AG10803 (cell line): Measurements from ENCODE around the gene BSN.

ENCODE experiments used
- DNase-seq: peaks from one replicate; pipeline ENCODE4 v3.0.0; 2010; ENCODE audit warnings: low read depth
- H3K4me3 ChIP-seq: 2 replicates; pipeline ENCODE4 v1.5.1; 2011; ENCODE audit warnings: mild to moderate bottlenecking, low read length, control low read depth
- TF ChIP-seq, protein P1 (sequence below): conservative IDR thresholded peaks from 2 replicates; pipeline ENCODE4 v1.5.1; 2011; ENCODE audit warnings: mild to moderate bottlenecking, low read length, control low read depth, inconsistent platforms

BSN gene

DNA sequence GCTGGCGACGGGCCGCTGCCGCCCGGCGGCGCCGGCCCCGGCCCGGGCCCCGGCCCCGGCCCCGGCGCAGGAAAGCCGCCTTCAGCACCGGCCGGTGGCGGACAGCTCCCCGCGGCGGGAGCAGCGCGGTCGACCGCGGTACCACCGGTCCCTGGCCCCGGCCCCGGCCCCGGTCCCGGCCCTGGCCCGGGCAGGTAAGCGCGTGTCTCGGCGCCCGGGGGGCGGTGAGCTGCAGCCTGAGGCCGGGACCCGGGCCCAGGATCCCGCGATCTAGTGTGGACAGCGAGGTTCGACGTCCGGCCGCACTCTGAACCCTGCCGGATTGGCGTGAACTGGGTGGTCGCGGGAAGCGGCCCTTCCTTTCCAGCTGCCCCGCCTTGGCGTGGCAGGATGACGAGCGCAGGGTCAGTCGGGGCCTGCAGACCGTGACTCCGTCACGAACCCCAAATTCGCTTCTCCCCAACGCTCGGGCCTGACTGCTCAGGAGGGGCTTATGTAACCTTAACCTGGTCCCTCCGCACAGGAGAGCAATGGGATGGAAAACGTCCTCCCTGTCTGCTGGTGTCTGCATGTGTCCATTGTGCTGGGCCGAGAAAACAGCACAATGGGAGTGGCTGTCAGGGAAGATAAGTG, 472 bp downstream of the BSN start:
- no peak for DNase-seq
- peak overlapping the region; percentile 29 for H3K4me3 ChIP-seq
- TF ChIP-seq, protein P1, sequence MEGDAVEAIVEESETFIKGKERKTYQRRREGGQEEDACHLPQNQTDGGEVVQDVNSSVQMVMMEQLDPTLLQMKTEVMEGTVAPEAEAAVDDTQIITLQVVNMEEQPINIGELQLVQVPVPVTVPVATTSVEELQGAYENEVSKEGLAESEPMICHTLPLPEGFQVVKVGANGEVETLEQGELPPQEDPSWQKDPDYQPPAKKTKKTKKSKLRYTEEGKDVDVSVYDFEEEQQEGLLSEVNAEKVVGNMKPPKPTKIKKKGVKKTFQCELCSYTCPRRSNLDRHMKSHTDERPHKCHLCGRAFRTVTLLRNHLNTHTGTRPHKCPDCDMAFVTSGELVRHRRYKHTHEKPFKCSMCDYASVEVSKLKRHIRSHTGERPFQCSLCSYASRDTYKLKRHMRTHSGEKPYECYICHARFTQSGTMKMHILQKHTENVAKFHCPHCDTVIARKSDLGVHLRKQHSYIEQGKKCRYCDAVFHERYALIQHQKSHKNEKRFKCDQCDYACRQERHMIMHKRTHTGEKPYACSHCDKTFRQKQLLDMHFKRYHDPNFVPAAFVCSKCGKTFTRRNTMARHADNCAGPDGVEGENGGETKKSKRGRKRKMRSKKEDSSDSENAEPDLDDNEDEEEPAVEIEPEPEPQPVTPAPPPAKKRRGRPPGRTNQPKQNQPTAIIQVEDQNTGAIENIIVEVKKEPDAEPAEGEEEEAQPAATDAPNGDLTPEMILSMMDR, result no peak

DNA sequence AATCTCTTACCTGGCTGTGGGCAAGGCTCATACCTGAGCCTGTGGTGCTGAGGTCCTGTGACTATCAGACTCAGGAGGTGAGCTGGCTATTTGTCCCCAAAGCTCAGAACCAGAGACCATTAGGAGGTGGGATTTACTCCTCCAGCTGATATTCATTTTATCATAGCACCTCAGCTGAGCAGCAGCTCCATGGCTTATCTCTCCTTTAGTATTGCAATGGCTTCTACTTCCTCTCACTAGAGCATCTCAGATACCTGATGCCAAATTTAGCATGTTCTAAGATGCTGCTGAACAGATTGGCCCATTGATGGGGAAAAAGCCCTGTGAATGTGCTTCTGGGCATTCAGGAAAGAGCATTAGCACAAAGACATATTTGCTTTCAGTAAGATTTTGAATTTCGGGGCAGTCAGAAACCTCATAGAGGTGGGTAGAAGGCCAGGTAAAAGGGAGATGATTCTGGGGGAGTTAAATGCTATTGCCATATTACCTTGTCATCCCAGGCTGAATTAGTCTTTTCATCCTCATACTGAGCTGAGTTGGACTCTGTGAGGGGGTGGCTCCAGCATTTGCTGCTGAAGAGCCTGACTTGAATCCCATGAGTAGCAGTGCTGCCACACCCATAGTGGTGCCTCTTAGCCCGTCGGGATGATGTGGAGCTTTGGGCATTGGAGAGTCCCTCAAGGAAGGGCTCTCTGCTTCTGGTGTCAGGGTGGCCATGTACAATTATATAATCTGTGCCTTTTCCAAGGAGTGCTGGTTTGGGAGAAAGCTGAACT, 2.4 kb downstream of the BSN start:
- TF ChIP-seq, protein P1, result no peak
- no peak overlapping the region for H3K4me3 ChIP-seq
- DNase-seq, result no peak

DNA sequence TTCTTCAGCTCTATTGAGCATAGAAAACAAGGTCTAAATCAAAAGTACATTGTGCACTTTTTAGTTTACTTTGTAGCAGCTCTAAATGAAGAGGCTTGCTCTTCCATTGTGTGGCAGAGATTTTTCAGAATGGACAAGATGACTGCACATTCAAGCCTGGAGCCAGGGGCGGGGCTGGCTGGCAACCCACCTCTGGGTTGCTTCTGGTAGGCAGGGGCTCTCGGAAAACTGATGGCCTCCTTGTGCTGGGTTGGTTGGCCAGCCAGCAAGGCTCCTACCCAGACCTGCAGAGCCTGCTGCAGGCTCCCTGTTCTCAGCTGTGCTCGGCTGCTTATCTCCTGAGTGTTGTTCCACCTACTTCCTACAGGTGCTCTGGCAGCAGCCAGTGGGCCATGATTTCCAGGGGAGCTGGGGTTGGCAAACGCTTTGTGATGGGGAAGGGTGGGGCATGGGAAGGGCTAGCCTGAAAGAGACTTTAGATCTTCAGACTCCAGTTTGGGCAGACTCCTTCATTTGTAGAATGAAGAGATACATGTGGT, 8.8 kb downstream of the BSN start:
- no peak for DNase-seq
- TF ChIP-seq, protein P1, result no peak
- no peak overlapping the region for H3K4me3 ChIP-seq

DNA sequence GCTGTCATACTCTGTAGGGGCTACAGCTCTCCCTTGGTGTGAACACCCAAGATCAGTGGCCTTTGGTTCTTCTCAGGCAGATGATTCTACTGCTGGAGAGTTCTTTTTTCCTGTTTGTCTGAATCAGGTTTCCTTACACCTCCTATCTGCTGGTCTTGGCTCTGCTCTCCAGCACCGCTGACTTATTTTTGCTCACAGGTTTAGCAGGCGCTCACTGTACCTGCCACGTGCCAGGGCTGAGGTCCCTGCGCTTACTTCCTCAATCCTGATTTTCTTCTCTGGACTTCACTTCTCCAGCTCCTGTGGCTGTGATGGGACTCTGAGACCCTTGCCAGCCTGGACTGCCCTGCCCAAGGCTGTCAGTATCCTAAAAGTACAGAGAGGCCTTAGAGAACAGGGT, 9.5 kb downstream of the BSN start:
- no peak overlapping the region for H3K4me3 ChIP-seq
- TF ChIP-seq, protein P1, result no peak
- DNase-seq, result no peak

DNA sequence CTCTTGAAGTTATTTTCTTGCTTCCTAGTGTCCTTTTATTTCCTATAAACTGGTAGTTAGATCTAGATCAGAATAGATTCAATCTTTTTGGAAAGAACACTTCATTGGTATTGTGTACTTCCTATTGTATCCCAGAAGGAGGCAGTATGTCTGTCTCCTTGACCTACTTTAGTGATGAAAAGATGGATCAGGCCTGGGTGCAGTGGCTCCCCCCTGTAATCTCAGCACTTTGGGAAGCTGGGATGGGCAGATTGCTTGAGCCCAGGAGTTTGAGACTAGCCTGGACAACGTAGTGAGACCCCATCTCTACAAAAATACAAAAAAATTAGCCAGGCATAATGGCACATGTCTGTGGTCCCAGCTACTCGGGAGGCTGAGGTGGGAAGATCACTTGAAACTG, 12.0 kb downstream of the BSN start:
- DNase-seq, result peak; percentile 6
- TF ChIP-seq, protein P1, result peak; percentile 46
- H3K4me3 ChIP-seq, result no peak overlapping the region

DNA sequence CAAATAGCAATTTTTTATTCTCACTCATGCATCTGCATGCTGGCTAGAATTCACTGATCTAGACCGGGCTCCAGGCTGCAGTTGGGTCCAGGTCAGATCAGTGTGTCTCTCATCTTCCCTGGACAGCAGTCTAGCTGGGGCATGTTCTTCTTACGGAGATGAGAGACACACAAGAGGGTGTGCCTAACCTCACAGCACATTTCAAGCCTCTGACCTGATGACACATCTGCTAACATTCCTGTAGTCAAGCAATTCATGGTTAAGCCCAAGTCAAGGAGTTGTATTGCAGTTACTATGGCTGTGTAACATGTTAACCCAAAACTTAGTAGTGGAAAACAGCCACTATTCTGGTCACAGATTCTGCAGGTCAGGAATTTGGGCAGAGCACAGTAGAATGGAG, 13.1 kb downstream of the BSN start:
- no peak for DNase-seq
- no peak overlapping the region for H3K4me3 ChIP-seq
- TF ChIP-seq, protein P1, result no peak

DNA sequence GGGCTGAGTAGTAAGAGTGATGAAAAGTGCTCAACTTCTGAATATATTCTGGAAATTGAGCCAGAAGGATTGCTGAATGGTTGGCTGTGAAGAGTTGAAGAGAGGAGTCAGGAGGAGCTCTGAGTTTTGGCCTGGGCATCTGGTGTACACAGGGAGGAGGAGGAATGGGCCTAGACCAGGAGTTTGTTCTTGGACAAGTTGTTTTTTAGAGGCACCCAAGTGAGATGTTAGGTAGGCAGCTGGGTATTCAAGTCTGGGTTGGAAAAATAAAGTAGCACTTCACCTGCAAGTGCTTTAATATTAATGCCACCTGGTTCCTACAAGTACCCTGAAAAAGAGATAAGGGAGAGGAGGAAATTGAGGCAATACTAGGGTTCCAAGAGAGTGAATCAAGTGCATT, 14.7 kb downstream of the BSN start:
- H3K4me3 ChIP-seq, result no peak overlapping the region
- DNase-seq, result no peak
- TF ChIP-seq, protein P1, result no peak
